ENCODE measurements around the gene GAS7. TPM values are rescaled to one million over a fixed set of nuclear protein-coding genes. Genes with fewer than 3 reads are reported as not detected.

Gene GAS7
- total and polyA plus RNA-seq, 12 donors, result 3.6 to 54.9 (median 28.0) TPM

DNA sequence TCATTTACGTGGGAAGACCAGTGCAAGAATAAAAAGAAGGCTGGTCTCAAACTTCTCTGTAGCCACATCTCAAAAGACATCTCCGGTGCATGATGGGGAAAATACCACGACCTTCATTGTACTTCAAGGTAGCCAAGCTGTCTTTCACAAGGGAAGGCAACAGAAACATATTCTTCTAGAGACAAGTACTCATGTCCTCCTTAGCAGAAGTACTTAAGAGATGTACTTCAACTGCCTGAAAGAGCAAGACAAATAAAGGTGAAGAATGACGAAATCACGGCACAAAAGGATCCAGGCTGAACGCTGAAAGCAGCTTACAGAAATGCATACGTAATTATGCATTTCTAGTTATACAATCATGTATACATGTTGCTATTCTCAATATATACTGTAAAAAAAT is 169.3 kb downstream of the GAS7 start:
- TF ChIP-seq, protein P1, sequence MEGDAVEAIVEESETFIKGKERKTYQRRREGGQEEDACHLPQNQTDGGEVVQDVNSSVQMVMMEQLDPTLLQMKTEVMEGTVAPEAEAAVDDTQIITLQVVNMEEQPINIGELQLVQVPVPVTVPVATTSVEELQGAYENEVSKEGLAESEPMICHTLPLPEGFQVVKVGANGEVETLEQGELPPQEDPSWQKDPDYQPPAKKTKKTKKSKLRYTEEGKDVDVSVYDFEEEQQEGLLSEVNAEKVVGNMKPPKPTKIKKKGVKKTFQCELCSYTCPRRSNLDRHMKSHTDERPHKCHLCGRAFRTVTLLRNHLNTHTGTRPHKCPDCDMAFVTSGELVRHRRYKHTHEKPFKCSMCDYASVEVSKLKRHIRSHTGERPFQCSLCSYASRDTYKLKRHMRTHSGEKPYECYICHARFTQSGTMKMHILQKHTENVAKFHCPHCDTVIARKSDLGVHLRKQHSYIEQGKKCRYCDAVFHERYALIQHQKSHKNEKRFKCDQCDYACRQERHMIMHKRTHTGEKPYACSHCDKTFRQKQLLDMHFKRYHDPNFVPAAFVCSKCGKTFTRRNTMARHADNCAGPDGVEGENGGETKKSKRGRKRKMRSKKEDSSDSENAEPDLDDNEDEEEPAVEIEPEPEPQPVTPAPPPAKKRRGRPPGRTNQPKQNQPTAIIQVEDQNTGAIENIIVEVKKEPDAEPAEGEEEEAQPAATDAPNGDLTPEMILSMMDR (IDR thresholded peaks at IDR 0.05), result no peak
- TF ChIP-seq POLR2A (IDR thresholded peaks at IDR 0.05), result no peak
- Histone ChIP-seq H3K4me1 (replicated peaks in 1 of 2) (peaks cover 0 to 31% of the 10 kb centered on the region in 2 donors), H3K27me3 (no peaks in the 10 kb centered on the region), H3K4me3 (no peak overlapping the region), H3K9me3 (replicated peaks in 1 of 3) (no peaks in the 10 kb centered on the region), H3K27ac (no peak overlapping the region), H3K36me3 (replicated peaks in 1 of 2) (no peaks in the 10 kb centered on the region)
- no peak for DNase-seq
- intact Hi-C loops (cut with DNase I), result no loop called here
- WGBS, 4 donors, result 60 to 76% (median 70%) methylated on average over 7 of the region's 7 CpGs

GRCh38 chr17:10025976-10026901 is 172.2 kb downstream of the GAS7 start:
- DNase-seq, result no peak
- no peak for TF ChIP-seq POLR2A (IDR thresholded peaks at IDR 0.05)
- TF ChIP-seq, protein P1 (IDR thresholded peaks at IDR 0.05), result no peak
- H3K9me3 ChIP-seq (replicated peaks in 1 of 3), result no peaks in the 10 kb centered on the region
- no peak overlapping the region for H3K4me3 ChIP-seq
- H3K27me3 ChIP-seq, result no peaks in the 10 kb centered on the region
- peaks cover 0 to 10% of the 10 kb centered on the region in 2 donors for H3K4me1 ChIP-seq (replicated peaks in 1 of 2)
- intact Hi-C loops (cut with DNase I), result no loop called here
- H3K36me3 ChIP-seq (replicated peaks in 1 of 2), result no peaks in the 10 kb centered on the region
- 48 to 60% (median 56%) methylated on average over 18 to 21 of the region's 21 CpGs for WGBS, 4 donors
- no peak overlapping the region for H3K27ac ChIP-seq

GRCh38 chr17:10025224-10025623 is 173.2 kb downstream of the GAS7 start:
- H3K4me1 ChIP-seq (replicated peaks in 1 of 2), result peaks cover 0 to 4% of the 10 kb centered on the region in 2 donors
- 85 to 96% (median 92%) methylated on average over 6 of the region's 6 CpGs for WGBS, 4 donors
- H3K9me3 ChIP-seq (replicated peaks in 1 of 3), result no peaks in the 10 kb centered on the region
- DNase-seq, result no peak
- no peaks in the 10 kb centered on the region for H3K27me3 ChIP-seq
- H3K27ac ChIP-seq, result no peak overlapping the region
- no peak overlapping the region for H3K4me3 ChIP-seq
- TF ChIP-seq POLR2A (IDR thresholded peaks at IDR 0.05), result no peak
- no peaks in the 10 kb centered on the region for H3K36me3 ChIP-seq (replicated peaks in 1 of 2)
- intact Hi-C loops (cut with DNase I), result no loop called here

GRCh38 chr17:10022416-10022815 is 176.0 kb downstream of the GAS7 start:
- Histone ChIP-seq H3K27ac (no peak overlapping the region), H3K27me3 (no peaks in the 10 kb centered on the region), H3K4me1 (replicated peaks in 1 of 2) (peaks cover 0 to 11% of the 10 kb centered on the region in 2 donors), H3K36me3 (replicated peaks in 1 of 2) (no peaks in the 10 kb centered on the region), H3K4me3 (no peak overlapping the region), H3K9me3 (replicated peaks in 1 of 3) (no peaks in the 10 kb centered on the region)
- no peak for TF ChIP-seq POLR2A (IDR thresholded peaks at IDR 0.05)
- TF ChIP-seq, protein P1 (IDR thresholded peaks at IDR 0.05), result no peak
- no peak for DNase-seq
- intact Hi-C loops (cut with DNase I), result no loop called here
- 76 to 91% (median 86%) methylated on average over 2 to 13 of the region's 13 CpGs for WGBS, 4 donors
